ENCODE results near the gene CAMK2G.

CAMK2G gene

GRCh38 chr10:73823391-73823790 is 51.0 kb downstream of the CAMK2G start (continued):
- no peak for TF ChIP-seq TOX (CRISPR knock-in tag; IDR thresholded peaks at IDR 0.05; ENCODE audit: borderline replicate concordance)
- TF ChIP-seq CSDC2 (CRISPR knock-in tag; IDR thresholded peaks at IDR 0.05): no peak
- no peak for TF ChIP-seq ISL1 (CRISPR knock-in tag; IDR thresholded peaks at IDR 0.05)
- no peak for TF ChIP-seq OSR1 (CRISPR knock-in tag; IDR thresholded peaks at IDR 0.05)
- TF ChIP-seq CSRNP3 (CRISPR knock-in tag; IDR thresholded peaks at IDR 0.05): no peak
- no peak for TF ChIP-seq ZNF565 (CRISPR knock-in tag; conservative IDR thresholded peaks at IDR 0.05; ENCODE audit: low read depth)

GRCh38 chr10:73819513-73820093 is 54.8 kb downstream of the CAMK2G start:
- TF ChIP-seq ISL1 (CRISPR knock-in tag; IDR thresholded peaks at IDR 0.05) (no peak), ARNTL (CRISPR knock-in tag; IDR thresholded peaks at IDR 0.05; ENCODE audit: borderline replicate concordance, low read depth) (no peak)
- no peak for ATAC-seq

DNA sequence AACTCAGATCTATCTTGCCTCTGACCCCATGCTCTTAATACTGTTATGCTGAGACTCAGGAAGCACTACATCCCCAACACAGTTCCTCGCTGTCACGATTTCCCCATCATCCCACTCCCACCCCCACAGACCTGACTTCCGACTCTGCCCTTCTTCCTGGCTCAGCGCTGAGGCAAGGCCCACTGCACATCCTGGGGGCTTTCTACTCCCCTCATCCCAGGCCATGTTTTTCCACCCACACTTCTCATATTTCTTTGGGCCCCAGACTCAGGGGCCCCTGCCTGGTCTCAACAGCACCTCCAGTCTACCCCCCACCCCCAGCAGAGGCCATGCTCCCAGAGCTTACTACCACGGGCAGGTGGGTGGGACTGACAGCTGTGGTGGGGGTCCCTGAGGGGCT is 55.3 kb downstream of the CAMK2G start:
- ATAC-seq: no peak
- TF ChIP-seq RARB (CRISPR knock-in tag; IDR thresholded peaks at IDR 0.05) (no peak), POU6F1 (CRISPR knock-in tag; IDR thresholded peaks at IDR 0.05; ENCODE audit: borderline replicate concordance, low read depth) (no peak), ARNTL (CRISPR knock-in tag; IDR thresholded peaks at IDR 0.05; ENCODE audit: borderline replicate concordance, low read depth) (no peak), PATZ1 (CRISPR knock-in tag; IDR thresholded peaks at IDR 0.05; ENCODE audit: borderline replicate concordance) (no peak), ZC3H10 (CRISPR knock-in tag; IDR thresholded peaks at IDR 0.05) (no peak), PPARA (CRISPR knock-in tag; IDR thresholded peaks at IDR 0.05; ENCODE audit: borderline replicate concordance) (no peak), TOX (CRISPR knock-in tag; IDR thresholded peaks at IDR 0.05; ENCODE audit: borderline replicate concordance) (no peak), OSR1 (CRISPR knock-in tag; IDR thresholded peaks at IDR 0.05) (no peak), TSHZ2 (CRISPR knock-in tag; IDR thresholded peaks at IDR 0.05) (no peak), GLIS3 (CRISPR knock-in tag; IDR thresholded peaks at IDR 0.05) (no peak), ZFP3 (CRISPR knock-in tag; IDR thresholded peaks at IDR 0.05) (no peak), BACH2 (CRISPR knock-in tag; IDR thresholded peaks at IDR 0.05; ENCODE audit: borderline replicate concordance) (no peak), CSDC2 (CRISPR knock-in tag; IDR thresholded peaks at IDR 0.05) (no peak), ZNF8 (CRISPR knock-in tag; IDR thresholded peaks at IDR 0.05) (no peak), ISL1 (CRISPR knock-in tag; IDR thresholded peaks at IDR 0.05) (no peak), ZNF565 (CRISPR knock-in tag; conservative IDR thresholded peaks at IDR 0.05; ENCODE audit: low read depth) (no peak), SNAI2 (CRISPR knock-in tag; IDR thresholded peaks at IDR 0.05) (no peak), CSRNP3 (CRISPR knock-in tag; IDR thresholded peaks at IDR 0.05) (no peak), ESRRG (CRISPR knock-in tag; IDR thresholded peaks at IDR 0.05) (no peak)
- TF ChIP-seq, protein P1, sequence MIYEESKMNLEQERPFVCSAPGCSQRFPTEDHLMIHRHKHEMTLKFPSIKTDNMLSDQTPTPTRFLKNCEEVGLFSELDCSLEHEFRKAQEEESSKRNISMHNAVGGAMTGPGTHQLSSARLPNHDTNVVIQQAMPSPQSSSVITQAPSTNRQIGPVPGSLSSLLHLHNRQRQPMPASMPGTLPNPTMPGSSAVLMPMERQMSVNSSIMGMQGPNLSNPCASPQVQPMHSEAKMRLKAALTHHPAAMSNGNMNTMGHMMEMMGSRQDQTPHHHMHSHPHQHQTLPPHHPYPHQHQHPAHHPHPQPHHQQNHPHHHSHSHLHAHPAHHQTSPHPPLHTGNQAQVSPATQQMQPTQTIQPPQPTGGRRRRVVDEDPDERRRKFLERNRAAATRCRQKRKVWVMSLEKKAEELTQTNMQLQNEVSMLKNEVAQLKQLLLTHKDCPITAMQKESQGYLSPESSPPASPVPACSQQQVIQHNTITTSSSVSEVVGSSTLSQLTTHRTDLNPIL (CRISPR knock-in tag; IDR thresholded peaks at IDR 0.05; ENCODE audit: low read depth): no peak
